Hepatocyte (in vitro differentiated cells): Measurements from ENCODE around the gene CPS1.

ENCODE experiments used
- EZH2 ChIP-seq: fragments of 200-600 bp; sonication (generic); IDR thresholded peaks from 2 replicates; pipeline ENCODE4 v1.6.1; 2016; ENCODE audit warnings: antibody characterized with exemption, mild to moderate bottlenecking, borderline replicate concordance
- TF ChIP-seq, protein P1 (sequence below): fragments of 200-600 bp; sonication (generic); IDR thresholded peaks from 2 replicates; pipeline ENCODE4 v1.5.1; 2016; ENCODE audit warnings: antibody characterized with exemption, mild to moderate bottlenecking; ENCODE audit not compliant: poor library complexity

DNA sequence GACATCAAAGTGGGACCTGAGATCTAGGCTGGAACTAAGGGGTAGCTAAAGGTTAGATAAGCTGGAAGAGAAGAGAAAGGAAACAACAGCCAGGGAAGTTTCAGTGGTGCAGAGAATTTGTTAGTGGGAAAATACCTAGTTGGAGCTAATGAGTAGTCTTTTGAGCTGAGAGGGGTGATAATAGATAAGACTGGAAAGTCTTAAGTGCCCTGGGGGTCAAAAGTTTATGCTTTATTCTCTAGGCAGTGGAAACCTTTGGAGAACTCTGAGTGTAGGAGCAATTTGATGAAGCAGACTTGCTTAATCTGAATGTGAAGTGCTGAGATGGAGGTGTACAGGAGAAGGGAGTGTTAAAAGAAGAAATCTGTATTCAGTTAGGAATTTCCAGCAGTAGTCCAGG lies 90.8 kb downstream of the CPS1 start:
- TF ChIP-seq EZH2 = no peak
- TF ChIP-seq, protein P1, sequence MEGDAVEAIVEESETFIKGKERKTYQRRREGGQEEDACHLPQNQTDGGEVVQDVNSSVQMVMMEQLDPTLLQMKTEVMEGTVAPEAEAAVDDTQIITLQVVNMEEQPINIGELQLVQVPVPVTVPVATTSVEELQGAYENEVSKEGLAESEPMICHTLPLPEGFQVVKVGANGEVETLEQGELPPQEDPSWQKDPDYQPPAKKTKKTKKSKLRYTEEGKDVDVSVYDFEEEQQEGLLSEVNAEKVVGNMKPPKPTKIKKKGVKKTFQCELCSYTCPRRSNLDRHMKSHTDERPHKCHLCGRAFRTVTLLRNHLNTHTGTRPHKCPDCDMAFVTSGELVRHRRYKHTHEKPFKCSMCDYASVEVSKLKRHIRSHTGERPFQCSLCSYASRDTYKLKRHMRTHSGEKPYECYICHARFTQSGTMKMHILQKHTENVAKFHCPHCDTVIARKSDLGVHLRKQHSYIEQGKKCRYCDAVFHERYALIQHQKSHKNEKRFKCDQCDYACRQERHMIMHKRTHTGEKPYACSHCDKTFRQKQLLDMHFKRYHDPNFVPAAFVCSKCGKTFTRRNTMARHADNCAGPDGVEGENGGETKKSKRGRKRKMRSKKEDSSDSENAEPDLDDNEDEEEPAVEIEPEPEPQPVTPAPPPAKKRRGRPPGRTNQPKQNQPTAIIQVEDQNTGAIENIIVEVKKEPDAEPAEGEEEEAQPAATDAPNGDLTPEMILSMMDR = no peak
